Nephron (organoid): Measurements from ENCODE around the gene SERINC5.

Experiments used
- H3K27ac Mint-ChIP-seq, 3 experiments: 2 replicates each; pipeline ENCODE4 v1.8.0; 2020; ENCODE audit warnings: mixed read lengths in 3 of 3, mild to moderate bottlenecking in 2 of 3, moderate library complexity in 1 of 3
- H3K27me3 Mint-ChIP-seq: 2 replicates; pipeline ENCODE4 v1.8.0; 2021; ENCODE audit warnings: low read depth, mild to moderate bottlenecking, moderate library complexity, mixed read lengths
- H3K36me3 Mint-ChIP-seq: 2 replicates; pipeline ENCODE4 v1.8.0; 2020; ENCODE audit warnings: low read depth, mixed read lengths
- H3K4me1 Mint-ChIP-seq: 2 replicates; pipeline ENCODE4 v1.8.0; 2020; ENCODE audit warnings: mixed read lengths
- H3K4me3 Mint-ChIP-seq, 3 experiments: 2 replicates each; pipeline ENCODE4 v1.8.0; 2020; ENCODE audit warnings: mild to moderate bottlenecking in 3 of 3, mixed read lengths in 3 of 3, moderate library complexity in 2 of 3
- H3K9me3 Mint-ChIP-seq: 2 replicates; pipeline ENCODE4 v1.8.0; 2020; ENCODE audit warnings: mixed read lengths
- CTCF ChIP-seq, 3 experiments: fragments of 200-600 bp; sonication (generic); IDR thresholded peaks; one replicate each; pipeline ENCODE4 v1.5.0; 2021; ENCODE audit warnings: antibody characterized with exemption in 3 of 3; ENCODE audit not compliant: unreplicated experiment in 3 of 3

SERINC5 gene

GRCh38 chr5:80266566-80266965 lies 10.7 kb upstream of the SERINC5 start:
- Mint-ChIP-seq H3K9me3 (no peaks in the 10 kb centered on the region), H3K4me1 (peaks cover 5% of the 10 kb centered on the region), H3K27ac (no peak overlapping the region), H3K4me3 (no peak overlapping the region), H3K36me3 (no peaks in the 10 kb centered on the region), H3K27me3 (peaks cover 3% of the 10 kb centered on the region)
- TF ChIP-seq CTCF (IDR thresholded peaks at IDR 0.05; ENCODE audit: unreplicated experiment in 3 of 3) = no peak

- no peak overlapping the region for H3K4me3 Mint-ChIP-seq
- H3K9me3 Mint-ChIP-seq = no peaks in the 10 kb centered on the region
- no peaks in the 10 kb centered on the region for H3K36me3 Mint-ChIP-seq
- no peak for TF ChIP-seq CTCF (IDR thresholded peaks at IDR 0.05; ENCODE audit: unreplicated experiment in 3 of 3)
- no peaks in the 10 kb centered on the region for H3K27me3 Mint-ChIP-seq
- H3K27ac Mint-ChIP-seq = no peak overlapping the region
- peaks cover 15% of the 10 kb centered on the region for H3K4me1 Mint-ChIP-seq
Measured at GRCh38 chr5:80260461-80260860, 4.6 kb upstream of the SERINC5 start.

DNA sequence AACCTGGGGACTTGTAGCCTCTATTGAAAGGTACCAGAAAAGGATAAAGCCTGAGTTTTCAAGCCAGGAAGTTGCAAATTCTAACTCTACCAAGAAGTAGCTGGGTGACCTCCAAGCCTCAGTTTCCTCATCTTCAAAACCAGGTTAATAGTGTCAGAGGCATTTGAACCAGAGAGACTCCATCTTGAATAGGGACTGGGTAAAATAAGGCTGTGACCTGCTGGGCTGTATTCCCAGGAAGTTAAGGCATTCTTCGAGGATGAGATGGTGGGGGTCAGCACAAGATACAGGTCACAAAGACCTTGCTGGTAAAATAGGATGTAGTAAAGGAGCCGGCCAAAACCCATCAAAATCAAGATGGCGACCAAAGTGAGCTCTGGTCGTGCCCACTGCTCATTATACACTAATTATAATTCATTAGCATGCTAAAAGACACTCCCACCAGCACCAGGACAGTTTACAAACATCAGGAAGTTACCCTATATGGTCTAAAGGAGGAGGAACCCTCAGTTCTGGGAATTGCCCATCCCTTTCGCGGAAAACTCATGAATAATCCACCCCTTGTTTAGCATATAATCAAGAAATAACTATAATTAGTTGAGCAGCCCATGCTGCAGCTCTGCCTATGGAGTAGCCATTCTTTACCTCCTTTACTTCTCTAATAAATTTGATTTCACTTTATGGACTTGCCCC lies 3.8 kb upstream of the SERINC5 start:
- Mint-ChIP-seq H3K36me3 (no peaks in the 10 kb centered on the region), H3K27ac (no peak overlapping the region), H3K27me3 (no peaks in the 10 kb centered on the region), H3K9me3 (no peaks in the 10 kb centered on the region), H3K4me1 (peaks cover 18% of the 10 kb centered on the region), H3K4me3 (peak overlapping the region in 2 of 3 experiments; percentile 17 to 34)
- TF ChIP-seq CTCF (IDR thresholded peaks at IDR 0.05; ENCODE audit: unreplicated experiment in 3 of 3) = no peak

DNA sequence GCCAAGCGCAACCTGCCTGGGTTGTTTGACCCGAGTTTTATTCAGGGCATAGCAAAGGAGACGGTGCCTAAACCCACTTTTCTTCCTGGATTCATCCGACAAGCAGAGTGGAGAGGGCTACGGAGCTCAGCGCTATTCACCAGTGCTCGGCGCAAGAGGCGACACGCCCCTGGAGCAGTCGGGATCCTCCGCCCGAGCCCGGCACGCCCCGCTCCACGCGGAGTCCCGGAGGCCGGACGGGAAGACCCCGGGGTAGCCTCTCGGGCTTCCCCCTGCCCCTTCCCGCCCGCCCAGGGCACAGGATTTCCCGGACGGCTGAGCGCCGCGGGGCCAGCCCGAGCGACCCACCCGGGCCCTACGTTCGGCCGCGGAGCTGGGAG lies 427 bp downstream of the SERINC5 start:
- TF ChIP-seq CTCF (IDR thresholded peaks at IDR 0.05; ENCODE audit: unreplicated experiment in 3 of 3) = no peak
- Mint-ChIP-seq H3K27me3 (no peaks in the 10 kb centered on the region), H3K36me3 (no peaks in the 10 kb centered on the region), H3K4me3 (peak overlapping the region; percentile 84 to 93 (median 92)), H3K9me3 (no peaks in the 10 kb centered on the region), H3K4me1 (peaks cover 44% of the 10 kb centered on the region), H3K27ac (peak overlapping the region; percentile 75 to 85 (median 78))

GRCh38 chr5:80254767-80255430 lies 949 bp downstream of the SERINC5 start:
- TF ChIP-seq CTCF (IDR thresholded peaks at IDR 0.05; ENCODE audit: unreplicated experiment in 3 of 3) = no peak
- H3K4me1 Mint-ChIP-seq = peaks cover 47% of the 10 kb centered on the region
- H3K27me3 Mint-ChIP-seq = no peaks in the 10 kb centered on the region
- H3K9me3 Mint-ChIP-seq = no peaks in the 10 kb centered on the region
- H3K4me3 Mint-ChIP-seq = peak overlapping the region; percentile 84 to 93 (median 92)
- H3K36me3 Mint-ChIP-seq = peaks cover 2% of the 10 kb centered on the region
- H3K27ac Mint-ChIP-seq = peak overlapping the region; percentile 75 to 85 (median 78)

DNA sequence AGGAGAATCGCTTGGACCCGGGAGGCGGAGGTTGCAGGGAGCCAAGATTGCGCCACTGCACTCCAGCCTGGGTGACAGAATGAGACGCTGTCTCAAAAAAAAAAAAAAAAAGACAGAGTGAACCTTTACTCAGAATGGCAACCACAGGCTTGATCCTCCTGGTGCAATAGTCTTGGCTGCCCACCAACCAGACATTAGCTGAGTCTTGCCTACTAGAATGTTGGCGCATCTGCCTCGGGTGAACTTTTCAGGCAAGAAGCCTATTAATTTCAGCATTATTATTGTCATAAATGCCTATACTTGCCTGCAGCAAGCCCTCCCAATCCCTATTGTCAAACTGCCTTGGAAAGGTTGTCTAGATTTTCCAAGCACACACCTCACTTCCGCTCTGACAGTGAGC lies 4.2 kb downstream of the SERINC5 start:
- Mint-ChIP-seq H3K4me1 (peaks cover 50% of the 10 kb centered on the region), H3K36me3 (peaks cover 4% of the 10 kb centered on the region), H3K4me3 (no peak overlapping the region), H3K27me3 (no peaks in the 10 kb centered on the region), H3K9me3 (no peaks in the 10 kb centered on the region), H3K27ac (no peak overlapping the region)
- no peak for TF ChIP-seq CTCF (IDR thresholded peaks at IDR 0.05; ENCODE audit: unreplicated experiment in 3 of 3)
